GM19455 (cell line): Measurements from ENCODE around the gene PPM1G.
"Not testable (repeated sequence)": the region's sequence is repeated elsewhere in the genome, so short reads cannot be mapped to it uniquely, and the experiment has no call there.

Source experiments
- ATAC-seq: cut with Tn5 transposase; IDR thresholded peaks from one replicate; pipeline ENCODE4 v1.9.1; 2021; ENCODE audit not compliant: unreplicated experiment

PPM1G gene, protein sequence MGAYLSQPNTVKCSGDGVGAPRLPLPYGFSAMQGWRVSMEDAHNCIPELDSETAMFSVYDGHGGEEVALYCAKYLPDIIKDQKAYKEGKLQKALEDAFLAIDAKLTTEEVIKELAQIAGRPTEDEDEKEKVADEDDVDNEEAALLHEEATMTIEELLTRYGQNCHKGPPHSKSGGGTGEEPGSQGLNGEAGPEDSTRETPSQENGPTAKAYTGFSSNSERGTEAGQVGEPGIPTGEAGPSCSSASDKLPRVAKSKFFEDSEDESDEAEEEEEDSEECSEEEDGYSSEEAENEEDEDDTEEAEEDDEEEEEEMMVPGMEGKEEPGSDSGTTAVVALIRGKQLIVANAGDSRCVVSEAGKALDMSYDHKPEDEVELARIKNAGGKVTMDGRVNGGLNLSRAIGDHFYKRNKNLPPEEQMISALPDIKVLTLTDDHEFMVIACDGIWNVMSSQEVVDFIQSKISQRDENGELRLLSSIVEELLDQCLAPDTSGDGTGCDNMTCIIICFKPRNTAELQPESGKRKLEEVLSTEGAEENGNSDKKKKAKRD

DNA sequence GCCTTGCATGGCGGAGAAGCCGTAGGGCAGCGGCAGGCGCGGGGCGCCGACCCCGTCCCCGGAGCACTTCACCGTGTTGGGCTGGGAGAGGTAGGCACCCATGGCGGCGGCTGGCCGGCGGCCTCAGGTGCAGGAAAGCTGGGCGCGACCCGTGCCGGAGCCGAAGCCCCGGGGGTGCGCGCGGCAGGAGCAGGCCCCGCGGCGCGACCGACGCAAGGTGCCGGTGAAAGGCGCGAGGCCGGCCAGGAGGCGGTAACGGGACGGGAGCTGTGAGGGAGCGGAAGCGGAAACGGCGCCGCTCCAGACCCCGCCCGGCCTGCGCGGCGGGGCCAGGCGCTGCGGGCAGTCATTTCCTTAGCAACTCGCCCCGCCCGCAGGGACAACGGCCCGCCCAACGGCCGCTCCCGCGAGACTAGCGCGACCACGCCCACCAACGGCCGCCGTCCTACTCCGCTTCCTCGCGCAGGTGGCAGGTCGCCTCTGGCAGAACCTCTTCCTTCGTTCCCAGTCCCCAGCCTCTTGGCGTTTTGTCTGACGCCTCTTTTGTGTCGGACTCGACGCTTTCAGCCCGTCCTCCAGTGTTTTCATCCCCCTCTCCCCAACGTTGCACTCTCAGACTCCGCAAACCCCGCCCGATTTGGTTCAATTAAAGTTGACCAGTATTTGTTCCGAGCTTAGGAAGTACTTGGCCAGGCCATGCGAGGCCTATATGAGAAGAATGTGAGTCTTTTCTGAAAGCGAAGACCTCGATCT is at the start of gene PPM1G:
Gene PPM1G, minus strand, starts transcription at position 271 of the 753 bp plus-strand sequence. Its CDS starts 169 bp downstream, at position 102.
- ATAC-seq, result peak; percentile 88

DNA sequence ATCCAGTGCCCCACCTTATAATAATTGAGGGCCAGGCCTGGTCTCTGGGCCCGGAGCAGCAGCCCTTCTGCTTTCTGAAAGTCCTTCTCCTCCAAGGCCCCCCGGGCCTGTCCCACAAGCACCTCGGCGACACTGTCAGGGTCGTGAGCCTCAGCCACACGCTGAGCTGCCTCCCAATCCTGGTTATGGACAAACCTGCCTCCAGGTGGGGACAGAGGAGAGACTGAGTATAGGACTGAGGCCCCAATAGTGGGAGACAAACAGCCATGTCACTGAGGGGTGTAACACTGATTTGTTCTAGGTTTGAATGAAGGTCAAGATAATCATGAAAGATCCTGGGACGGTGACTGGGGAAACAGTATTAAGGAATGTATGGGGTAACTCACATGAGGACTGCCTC is 44.6 kb upstream of the PPM1G start:
- no peak for ATAC-seq

DNA sequence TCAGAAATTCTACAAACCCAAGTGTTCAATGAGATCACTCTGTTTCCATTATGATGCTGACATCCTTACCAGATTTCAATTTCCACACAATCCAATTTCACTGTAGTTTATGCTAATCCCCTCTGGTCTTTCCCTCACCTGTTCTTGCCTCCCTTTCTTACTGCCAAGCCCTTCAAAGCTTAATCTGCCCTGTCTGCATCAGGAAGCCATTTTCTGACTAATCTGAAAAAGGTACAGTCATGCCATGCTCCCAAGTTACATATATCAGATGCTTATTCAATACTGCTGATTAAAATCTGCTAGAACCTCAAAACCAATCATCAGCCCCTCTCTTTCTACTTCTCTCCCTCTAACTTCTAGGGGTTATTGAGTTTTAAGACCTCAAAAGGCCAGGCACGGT is 41.7 kb upstream of the PPM1G start:
- no peak for ATAC-seq

DNA sequence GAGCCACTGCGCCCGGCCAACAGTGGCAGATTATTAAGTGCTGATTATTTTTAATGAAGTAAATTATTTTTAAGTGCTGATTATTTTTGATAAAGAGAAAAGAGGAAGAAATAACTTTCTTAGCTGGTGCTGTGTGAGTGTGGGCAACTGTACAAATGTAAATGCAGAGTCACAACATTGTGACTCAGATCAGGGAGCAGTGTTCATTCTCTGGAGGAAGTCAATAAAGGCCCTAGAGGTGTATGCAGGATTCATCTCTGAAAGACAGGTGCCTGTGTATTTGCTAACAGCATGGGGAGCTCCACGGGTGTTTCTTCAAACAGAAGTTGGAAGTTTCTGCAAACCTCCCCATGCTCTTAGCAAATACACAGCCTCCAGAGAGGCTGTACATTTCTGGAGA is 39.0 kb upstream of the PPM1G start:
- no peak for ATAC-seq

DNA sequence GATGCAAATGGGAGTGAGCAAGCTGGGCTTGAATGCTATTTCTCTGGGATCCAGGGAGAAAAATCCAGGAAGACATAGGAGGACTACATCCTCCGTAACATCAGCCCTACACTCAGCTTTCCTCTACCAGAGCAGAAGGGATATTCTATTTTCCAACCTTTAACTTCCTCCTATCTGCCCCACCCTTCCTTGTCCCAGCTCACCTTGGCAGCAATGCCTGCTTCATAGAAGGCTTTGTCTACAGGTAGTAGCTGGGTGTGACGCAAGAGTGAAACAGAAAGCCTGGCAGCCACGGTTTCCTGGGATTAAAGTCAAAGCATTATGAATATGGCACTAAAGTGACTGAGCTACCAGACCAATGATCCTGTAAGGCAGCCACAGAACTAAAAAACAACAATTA is 36.7 kb upstream of the PPM1G start:
- ATAC-seq, result no peak

DNA sequence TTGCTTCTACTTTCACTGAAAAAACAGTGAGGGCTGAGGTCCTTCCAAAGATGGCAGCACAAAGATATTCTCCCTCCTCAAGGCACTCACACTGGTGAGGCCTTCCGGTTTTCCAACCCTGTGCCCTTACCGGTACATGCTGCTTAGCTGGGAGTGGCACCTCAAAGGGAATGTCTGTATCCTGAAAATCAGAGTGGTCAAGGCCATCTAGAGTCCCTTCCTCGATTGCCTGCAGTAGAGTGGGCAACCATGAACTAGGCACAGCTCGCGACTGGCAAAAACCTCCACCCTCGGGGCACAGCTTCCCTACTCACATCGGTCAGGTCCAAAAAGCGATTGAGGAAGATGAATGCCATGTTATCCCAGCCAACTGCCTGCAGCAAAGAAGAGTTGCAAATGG is 36.2 kb upstream of the PPM1G start:
- ATAC-seq, result no peak

DNA sequence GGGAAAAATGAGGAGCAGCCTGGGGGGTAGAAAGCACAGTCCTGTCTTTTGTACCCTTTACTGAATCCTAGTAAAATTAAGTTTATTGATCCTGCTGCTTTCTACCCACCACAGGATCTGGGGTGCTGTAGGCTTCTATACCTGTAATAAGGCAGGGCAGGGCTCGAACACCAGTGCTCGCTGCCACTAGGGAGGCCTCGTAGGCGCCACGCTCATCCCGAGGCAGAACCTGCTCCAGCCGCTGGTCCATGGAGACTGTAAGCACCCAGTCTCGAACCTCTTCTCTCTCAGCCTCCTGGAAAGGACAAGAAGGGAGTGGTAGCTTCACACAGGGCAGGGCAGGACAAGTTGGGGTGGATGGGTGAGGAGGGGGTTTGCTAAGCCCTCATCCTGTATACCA is 35.8 kb upstream of the PPM1G start:
- ATAC-seq, result no peak

DNA sequence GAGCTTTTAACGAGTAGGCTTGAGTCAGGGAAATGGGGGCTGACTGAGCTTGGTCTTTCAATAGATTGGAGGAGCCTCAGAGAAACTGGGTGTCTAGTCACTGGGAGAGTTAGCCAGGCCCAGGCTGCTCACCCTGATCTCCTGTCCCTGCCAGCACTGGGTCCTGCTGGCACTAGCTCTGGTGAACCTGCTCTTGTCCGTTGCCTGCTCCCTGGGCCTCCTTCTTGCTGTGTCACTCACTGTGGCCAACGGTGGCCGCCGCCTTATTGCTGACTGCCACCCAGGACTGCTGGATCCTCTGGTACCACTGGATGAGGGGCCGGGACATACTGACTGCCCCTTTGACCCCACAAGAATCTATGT is 33.5 kb upstream of the PPM1G start:
- no peak for ATAC-seq

DNA sequence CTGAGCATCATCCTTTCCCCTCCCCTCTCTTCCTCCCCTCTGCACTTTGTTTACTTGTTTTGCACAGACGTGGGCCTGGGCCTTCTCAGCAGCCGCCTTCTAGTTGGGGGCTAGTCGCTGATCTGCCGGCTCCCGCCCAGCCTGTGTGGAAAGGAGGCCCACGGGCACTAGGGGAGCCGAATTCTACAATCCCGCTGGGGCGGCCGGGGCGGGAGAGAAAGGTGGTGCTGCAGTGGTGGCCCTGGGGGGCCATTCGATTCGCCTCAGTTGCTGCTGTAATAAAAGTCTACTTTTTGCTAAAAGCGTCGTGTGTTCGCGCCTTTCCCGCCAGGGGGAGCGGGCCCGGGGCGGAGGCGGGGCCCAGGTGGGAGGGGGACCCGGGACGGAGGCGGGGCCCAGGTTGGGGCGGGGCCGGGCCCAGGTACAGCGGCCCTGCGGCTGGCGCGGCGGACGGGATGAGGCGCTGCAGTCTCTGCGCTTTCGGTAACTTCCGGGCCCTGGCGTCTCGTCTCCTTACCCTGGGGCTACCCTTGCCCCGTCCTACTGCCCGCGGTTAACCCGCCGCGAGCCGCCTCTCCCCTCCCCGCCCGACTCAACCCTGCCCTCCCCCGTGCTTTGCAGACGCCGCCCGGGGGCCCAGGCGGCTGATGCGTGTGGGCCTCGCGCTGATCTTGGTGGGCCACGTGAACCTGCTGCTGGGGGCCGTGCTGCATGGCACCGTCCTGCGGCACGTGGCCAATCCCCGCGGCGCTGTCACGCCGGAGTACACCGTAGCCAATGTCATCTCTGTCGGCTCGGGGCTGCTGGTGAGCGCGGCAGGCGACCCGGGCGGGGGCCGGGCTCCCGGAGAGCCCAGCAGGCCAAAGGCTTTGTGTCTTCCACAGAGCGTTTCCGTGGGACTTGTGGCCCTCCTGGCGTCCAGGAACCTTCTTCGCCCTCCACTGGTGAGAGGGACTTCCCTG is 32.8 kb upstream of the PPM1G start, which contains the start of gene KRTCAP3:
Gene KRTCAP3, plus strand, starts transcription at position 424 of the 962 bp plus-strand sequence. Its CDS starts 32 bp downstream, at position 456.
- no peak for ATAC-seq

DNA sequence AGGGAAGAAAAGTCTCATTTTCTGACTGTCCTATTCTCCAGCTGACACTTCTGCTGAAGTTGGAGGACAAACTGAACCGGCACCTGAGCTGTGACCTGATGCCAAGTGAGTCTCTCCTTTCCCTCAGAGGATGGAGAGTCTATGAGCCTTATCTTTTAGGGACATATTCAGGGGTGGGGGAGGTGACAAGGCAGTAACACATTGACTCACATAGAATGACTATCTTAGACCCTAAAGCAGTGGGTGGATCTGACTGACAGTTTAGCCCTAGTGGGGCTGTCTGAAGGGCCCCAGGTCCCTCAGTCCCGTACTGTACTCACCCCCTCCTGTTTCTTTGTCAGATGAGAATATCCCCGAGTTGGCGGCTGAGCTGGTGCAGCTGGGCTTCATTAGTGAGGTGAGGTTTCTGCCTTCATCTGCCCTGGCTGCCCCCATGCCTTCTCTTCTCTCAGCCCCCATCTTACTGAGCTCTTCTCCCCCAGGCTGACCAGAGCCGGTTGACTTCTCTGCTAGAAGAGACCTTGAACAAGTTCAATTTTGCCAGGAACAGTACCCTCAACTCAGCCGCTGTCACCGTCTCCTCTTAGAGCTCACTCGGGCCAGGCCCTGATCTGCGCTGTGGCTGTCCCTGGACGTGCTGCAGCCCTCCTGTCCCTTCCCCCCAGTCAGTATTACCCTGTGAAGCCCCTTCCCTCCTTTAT is 32.0 kb upstream of the PPM1G start:
- no peak for ATAC-seq

DNA sequence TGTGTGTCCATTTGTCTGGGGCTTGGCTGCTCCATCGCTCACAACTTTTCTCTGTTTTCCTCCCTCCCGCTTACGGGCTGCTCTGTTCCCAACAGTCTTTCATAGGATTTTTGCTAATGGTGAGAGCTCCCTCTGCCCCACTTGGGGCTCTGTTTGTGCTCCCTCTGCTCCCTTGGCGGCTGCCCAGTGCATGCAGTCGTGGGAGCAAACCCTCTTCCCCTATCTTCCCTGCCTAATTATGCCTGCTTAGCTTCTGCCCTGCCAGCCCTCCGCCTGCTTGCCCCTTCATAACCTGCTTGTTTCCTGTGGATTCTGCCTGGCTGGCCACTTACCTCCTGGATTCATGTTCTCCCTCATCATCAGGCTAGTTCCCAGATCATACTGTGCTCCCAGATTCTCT is 26.2 kb upstream of the PPM1G start:
- ATAC-seq, result no peak

DNA sequence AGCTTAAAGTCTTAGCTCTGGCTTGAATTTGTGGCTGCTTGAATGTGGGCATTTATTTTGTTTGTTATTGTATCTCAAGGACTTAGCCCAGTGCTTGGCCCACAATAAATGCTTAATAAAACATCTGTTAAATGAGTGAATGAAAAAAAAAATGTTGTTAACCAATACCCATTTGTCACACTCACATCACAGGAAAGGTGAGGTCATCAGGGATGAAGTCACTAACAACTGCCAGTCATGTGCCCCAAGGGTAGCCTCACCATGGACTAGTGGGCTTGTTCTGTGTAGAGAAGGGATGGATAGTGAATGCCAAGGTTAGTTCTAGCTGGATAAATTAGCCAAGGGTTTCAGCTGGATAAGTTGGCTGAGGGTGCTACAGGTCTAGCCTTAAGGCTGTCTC is 22.0 kb upstream of the PPM1G start:
- no peak for ATAC-seq

DNA sequence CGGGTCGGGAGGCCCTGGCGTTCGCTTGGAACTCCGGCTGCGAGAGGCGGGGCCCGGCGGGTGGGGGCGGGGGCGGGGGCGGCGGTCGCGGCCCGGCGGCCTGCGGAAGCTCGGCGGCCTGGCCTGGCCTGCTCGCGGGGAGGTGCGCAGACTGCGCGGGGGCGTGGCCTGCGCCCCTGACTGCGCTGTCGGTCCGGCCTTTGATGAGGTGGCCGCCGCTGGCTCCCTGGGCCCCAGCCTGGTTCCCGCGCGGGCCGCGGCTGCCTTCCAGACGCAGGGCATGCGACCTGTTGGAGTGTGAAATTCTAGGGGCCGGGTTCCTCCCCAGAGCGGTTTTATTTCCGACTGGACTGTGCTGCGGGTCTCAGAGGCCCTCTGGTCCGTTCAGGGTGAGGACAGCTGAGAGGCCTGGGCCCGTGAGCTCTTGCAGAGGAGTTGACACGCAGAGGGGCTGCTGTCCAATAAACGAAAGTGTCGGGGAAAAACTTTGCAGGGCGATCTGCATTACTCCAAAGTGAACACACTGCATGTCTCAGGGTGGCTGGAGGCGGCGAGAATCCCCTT is 19.7 kb upstream of the PPM1G start:
- peak; percentile 65 for ATAC-seq

DNA sequence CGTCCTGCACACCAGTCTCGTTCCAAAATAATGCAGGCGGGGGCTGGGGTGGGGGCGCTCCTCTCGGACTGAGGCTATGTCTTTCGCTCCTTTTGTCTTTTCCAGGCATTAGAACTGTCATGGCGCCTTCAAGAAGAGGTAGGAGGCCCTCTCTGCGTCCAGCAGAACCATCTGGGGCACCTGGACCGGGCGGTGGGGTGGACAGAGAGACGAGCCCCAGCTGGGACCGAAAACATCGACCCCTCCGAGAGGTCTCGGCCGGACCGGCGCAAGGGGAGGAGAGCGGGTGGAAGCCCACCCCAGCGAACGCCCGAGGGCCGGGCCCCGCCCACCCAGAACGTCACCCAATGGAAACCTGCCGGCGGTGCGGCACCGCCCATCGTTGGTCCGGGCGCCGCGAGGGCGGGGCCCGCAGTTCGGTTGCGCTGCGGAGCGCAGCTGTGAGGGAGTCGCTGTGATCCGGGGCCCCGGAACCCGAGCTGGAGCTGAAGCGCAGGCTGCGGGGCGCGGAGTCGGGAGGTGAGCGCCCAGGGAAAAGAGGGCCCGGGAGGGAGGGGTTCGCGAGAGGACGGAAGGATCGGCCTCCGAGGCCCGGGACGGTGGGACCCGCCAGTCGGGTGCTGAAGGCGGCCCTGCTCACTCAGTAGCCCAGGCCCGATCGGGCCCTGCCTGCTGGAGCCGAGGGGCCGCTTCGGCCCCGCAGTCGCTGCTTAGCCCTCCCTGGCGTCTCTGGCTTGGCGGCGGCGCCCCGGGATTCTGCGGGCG is 19.0 kb upstream of the PPM1G start, which contains the start of gene NRBP1:
Gene NRBP1, plus strand, starts transcription at position 419 of the 765 bp plus-strand sequence. CDS start 4,643 bp downstream, outside the sequence.
- peak; percentile 81 for ATAC-seq

DNA sequence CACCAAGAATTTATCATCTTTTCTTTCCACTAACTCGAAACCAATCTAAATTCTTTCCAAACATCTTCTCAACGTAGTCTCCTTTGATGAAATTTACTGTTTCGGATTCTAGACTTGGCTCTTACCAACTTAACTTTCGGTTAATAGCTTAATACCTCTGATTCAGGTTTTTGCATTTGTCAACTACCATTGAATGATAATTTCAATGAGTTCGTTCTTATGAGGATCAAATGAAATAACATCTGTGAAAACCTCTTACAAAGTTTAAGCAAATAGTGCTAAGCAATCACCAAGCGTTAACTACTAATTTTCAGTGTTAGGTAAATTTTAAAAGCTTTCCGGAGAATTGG is 18.4 kb upstream of the PPM1G start:
- ATAC-seq, result no peak

DNA sequence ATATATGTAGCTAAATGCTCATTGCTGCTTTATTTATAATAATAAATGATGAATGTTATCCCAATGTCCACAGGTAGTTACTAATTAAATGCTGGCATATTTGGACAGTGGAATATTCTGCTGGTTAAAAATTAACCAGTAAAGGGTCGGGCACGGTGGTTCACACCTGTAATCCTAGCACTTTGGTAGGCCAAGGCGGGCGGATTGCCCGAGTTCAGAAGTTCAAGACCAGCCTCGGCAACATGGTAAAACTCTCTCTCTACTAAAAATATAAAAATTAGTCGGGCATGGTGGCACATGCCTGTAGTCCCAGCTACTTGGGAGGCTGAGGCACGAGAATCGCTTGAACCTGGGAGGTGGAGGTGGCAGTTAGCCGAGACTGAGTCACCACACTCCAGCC is 15.6 kb upstream of the PPM1G start:
- ATAC-seq, result not testable (repeated sequence)

DNA sequence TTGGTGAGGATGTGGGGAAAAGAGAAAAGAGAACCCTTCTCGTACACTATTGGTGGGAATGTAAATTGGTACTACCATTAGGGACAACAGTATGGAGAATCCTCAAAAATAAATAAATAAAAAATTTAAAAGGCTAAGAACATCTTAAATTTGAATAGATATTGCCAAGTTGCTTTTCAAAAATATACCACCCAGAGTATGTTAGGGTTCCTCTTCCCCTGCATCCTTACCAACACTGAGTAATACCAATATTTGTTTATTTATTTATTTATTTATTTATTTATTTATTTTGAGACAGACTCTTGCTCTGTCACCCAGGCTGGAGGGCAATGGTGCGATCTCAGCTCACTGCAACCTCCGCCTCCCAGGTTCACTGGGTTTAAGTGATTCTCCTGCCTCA is 13.6 kb upstream of the PPM1G start:
- ATAC-seq, result no peak

DNA sequence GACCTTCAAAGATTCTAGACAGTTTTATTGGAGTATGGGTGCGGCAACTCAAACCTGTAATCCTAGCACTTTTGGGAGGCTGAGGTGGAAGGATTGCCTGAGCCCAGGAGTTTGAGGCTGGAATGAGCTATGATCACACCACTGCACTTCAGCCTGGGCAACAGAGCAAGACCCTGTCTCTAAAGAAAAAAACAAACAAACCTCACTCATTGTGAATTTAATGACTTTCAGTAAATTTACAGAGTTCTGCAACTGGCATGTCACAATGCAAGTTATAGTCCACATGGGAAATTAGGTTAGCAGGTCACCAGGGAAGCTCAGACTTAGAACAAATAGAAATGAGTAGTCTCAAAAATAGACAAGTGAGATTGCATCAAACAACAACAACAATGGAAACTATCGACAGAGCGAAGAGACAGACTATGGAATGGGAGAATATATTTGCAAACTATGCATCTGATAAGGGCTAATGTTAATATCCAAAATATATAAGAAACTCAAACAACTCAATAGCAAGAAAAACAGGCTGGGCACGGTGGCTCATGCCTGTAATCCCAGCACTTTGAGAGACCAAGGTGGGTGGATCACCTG is 12.4 kb upstream of the PPM1G start:
- ATAC-seq, result no peak

DNA sequence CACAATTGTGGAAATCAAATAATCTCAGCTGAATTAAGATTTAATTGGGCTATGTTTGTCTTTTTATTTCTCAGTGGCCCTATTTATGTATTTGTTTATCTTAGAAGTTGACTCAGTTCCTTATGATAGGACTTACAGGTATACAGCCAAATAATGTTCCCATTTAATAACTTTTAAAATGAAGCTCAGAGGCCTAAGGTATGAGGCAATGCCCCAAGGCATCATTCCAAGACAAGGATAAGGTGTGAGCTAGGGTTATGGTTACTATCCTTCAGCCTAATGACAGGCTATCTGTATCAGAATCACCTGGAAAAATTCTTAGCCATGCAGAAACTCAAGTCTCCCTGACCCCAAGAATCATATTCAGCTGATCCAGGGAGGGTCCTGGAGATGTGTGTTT is 11.6 kb upstream of the PPM1G start:
- ATAC-seq, result no peak
